DMS53 treated with DMSO at 0.1 percent for 48 hours (cell line): ENCODE data around the gene CHD1L.
"Not testable (repeated sequence)": the region's sequence is repeated elsewhere in the genome, so short reads cannot be mapped to it uniquely, and the experiment has no call there.

Experiments
- DNase-seq: peaks from one replicate; lab custom pipeline; 2025; ENCODE audit not compliant: unreplicated experiment; lab: John Stamatoyannopoulos, UW

CHD1L gene

GRCh38 chr1:147264158-147264768, 21.8 kb downstream of the CHD1L start:
- DNase-seq, result no peak

GRCh38 chr1:147266381-147266780, 23.9 kb downstream of the CHD1L start:
- no peak for DNase-seq

GRCh38 chr1:147267711-147268110, 25.2 kb downstream of the CHD1L start:
- DNase-seq, result no peak

DNA sequence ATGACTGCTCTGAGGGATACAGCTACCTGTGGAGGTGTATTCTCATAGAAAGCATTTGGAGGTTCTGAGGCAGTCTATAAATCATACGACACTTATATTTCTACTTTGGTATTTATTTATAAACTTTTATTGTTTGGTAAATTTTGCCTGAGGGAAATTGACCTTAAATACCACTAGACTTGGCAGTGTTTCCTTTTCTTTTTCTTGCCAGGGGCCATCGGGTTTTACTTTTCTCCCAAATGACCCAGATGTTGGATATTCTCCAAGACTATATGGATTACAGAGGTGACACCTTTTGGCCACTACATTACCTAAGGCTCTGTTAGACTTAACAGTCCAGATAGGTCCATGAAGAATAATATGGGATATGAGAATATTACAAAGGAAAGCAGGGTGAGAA, 28.2 kb downstream of the CHD1L start:
- DNase-seq, result no peak

- DNase-seq, result no peak
Measured at GRCh38 chr1:147272042-147272441, 29.6 kb downstream of the CHD1L start.

- DNase-seq, result peak; percentile 66
Measured at GRCh38 chr1:147273409-147274336, 31.2 kb downstream of the CHD1L start.

DNA sequence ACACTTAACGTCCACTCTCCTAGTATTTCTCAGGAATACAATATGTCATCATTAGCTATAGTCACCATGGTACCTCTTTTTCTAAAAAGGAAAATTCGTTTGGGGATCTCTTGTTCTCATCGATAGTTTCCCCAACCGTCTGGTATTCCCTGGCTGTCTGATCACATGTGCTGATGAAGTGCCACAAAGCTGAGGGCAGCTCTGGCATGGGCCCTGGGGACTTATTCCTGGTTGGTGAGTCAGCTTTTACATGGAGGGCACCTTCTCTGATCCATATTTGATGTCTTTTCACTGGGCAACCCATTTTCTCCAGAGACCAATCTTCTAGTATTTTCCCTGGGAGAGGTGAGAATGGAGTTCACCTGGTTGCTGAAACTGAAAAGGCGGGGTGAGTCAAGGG, 39.5 kb downstream of the CHD1L start:
- no peak for DNase-seq

DNA sequence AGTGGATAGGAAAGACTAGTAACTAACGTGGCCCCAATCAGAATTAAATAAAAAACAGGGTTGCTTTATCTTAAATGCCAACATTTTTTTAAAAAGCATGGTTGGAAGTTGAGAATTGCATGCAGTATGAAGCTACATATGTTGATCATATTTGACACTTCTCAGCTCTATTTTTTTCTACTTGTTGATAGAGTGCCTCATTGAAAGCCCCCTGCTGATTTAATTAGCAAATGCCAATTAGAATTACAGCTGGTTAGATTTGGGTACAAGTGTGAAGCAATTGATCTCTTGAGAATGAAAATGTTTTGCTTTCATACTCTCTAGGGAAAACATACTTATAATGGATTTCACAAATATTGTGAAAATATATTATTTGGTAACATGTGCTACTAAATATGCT, 40.5 kb downstream of the CHD1L start:
- DNase-seq, result no peak

GRCh38 chr1:147287133-147287865, 44.8 kb downstream of the CHD1L start:
- no peak for DNase-seq

GRCh38 chr1:147292012-147292411, 49.5 kb downstream of the CHD1L start:
- DNase-seq, result no peak

DNA sequence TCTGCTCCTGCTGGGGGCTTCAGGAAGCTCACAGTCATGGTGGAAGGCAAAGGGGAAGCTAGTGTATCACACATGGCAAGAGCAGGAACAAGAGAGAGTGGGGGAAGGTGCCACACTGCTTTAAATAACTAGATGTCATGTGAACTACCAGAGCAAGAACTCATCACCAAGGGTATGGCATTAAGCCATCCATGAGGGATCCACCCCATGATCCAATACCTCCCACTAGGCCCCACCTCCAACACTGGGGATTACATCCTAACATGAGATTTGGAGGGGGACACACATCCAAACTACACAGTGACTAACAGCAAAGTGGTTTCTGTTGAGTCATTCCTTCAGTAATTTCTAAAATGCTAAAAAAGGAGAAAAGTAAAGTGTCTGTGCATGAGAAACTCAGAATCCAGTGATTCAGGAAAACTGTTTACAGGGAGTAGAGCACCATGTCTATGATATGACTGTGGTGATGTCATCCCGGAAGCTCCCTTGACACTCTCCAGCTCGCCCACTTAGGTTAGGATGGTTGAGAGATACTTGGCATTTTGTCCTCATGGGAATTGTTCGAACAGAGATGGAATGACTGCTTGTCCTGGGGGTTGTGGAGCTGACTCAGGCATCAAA, 50.3 kb downstream of the CHD1L start:
- no peak for DNase-seq

DNA sequence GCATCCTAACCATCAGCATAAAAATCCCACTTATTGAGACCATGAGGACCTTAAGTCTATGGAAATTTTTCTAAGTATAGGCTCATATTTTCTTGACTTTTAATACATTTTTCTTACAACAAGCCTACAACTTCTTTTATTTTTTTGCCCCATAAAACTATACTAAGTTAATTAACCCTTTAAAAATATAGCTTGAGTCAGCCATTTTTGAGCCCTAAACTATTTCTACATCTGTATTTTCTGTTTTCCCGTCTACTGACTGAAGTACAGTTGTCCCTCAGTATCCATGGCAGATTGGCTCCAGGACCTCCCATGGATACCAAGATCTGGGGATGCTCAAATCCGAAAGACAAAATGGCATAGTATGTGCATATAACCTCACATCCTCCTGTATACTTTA, 55.0 kb downstream of the CHD1L start:
- DNase-seq, result no peak

- DNase-seq, result not testable (repeated sequence)
Measured at GRCh38 chr1:147305803-147306202, 63.3 kb downstream of the CHD1L start.

DNA sequence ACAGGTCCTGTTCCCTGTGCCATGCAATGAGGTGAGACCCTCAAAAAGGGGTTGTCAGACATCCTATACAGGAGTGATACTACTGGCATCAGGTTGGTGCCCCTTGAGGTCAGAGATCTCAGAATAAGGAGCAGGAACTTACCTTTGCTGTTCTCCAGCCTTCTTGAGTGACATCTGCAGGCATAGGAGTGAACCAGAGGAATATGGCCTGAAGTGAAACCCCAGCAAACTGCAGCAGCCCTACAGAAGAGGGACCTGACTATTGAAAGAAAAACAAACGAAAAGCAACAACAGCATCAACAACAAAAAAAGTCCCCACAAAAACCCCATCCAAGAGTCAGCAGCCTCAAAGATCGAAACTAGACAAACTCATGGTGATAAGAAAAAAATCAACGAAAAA, 74.5 kb downstream of the CHD1L start:
- DNase-seq, result no peak

DNA sequence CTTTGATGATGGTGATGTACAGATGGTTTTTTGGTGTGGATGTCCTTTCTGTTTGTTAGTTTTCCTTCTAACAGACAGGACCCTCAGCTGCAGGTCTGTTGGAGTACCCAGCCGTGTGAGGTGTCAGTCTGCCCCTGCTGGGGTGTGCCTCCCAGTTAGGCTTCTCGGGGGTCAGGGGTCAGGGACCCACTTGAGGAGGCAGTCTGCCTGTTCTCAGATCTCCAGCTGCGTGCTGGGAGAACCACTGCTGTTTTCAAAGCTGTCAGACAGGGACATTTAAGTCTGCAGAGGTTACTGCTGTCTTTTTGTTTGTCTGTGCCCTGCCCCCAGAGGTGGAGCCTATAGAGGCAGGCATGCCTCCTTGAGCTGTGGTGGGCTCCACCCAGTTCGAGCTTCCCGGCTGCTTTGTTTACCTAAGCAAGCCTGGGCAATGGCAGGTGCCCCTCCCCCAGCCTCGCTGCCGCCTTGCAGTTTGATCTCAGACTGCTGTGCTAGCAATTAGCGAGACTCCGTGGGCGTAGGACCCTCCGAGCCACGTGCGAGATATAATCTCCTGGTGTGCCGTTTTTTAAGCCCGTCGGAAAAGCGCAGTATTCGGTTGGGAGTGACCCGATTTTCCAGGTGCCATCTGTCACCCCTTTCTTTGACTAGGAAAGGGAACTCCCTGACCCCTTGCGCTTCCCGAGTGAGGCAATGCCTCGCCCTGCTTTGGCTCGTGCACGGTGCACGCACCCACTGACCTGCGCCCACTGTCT, 84.6 kb downstream of the CHD1L start:
- DNase-seq, result not testable (repeated sequence)

DNA sequence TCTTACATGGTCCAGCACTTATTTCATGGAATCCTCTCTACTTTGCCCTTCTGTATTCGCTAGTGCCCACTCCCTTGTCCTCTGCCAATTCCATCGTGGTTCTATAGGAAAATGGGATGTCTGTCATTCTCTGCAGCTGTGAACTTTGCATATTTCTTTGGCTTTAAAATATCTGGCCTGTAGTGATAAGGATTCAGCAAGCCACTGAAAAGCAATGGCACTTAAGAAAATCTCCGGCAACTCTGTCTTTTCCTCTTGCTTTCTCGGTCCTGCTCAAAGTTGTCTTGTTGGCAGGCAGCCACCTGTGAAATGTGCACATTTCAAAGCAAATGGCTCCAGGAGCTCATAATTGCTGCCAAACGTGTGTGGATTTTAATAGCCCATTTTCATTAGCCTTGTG, 91.8 kb downstream of the CHD1L start:
- DNase-seq, result no peak

DNA sequence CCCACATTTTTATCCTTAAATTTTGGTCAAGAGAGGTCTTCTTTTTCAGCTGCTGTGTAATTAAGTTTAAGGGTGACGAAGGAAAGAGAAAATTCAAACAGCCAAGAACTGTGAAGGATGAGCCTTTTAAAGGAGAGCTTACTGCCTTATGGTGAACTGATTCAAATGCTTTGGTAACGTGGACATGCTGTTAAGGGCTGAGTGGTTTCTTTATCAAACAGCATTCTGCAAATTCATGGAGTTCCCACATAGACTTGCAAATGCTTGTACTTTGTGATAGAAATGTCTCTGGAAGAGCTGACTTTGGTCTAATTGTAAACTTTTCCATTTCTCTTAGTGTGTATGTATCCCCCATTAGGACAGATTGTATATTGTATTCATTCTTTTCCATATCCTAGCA, 93.8 kb downstream of the CHD1L start:
- DNase-seq, result no peak

GRCh38 chr1:147337040-147337630, 94.7 kb downstream of the CHD1L start:
- no peak for DNase-seq

DNA sequence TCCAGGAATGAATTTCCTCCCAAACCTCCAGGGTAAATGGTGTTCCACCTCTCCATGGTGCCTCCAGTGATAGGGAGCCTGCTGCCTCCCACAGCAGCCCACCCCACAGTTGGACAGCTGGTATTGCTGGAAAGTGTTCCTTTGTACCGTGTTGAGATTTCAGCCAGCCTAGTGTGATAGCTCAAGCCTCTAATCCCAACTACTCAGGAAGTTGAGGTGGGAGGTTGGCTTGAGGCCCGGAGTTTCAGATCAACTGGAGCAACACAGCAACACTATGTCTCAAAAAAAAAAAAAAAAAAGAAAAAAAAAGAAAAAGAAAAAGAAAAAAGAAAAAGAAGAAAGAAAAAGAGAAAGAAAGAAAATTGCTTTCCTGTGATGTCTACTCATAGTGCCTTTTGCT, 96.1 kb downstream of the CHD1L start:
- no peak for DNase-seq

- no peak for DNase-seq
Measured at GRCh38 chr1:147341246-147341645, 98.8 kb downstream of the CHD1L start.
